Right lobe of liver (tissue), 6 donors: Measurements from ENCODE around the gene NCOR1. TPM values are rescaled to one million over a fixed set of nuclear protein-coding genes. Genes with fewer than 3 reads are reported as not detected.

Source experiments
- ATAC-seq, 4 donors: fragments of 200-7000 bp; cut with Tn5 transposase; one replicate each; pipeline ENCODE4 v1.9.1; 2020; ENCODE audit warnings: mild to moderate bottlenecking in 4 of 4, moderate library complexity in 4 of 4
- DNase-seq, 3 donors: peaks; one replicate each; pipeline ENCODE4 v3.0.0-alpha.2; 2020
- H3K27ac ChIP-seq, 3 donors: fragments of 200-600 bp; one replicate each; pipeline ENCODE4 v1.8.0; 2022
- H3K27me3 ChIP-seq, 2 donors: fragments of 200-600 bp; one replicate each; pipeline ENCODE4 v1.8.0; 2022
- H3K36me3 ChIP-seq, 4 donors: fragments of 200-600 bp; sonication (generic) in 1 of 4; one replicate each; pipeline versions ENCODE4 v1.5.1 to v1.8.0; 2017 to 2022; ENCODE audit warnings: control low read depth in 1 of 4
- H3K4me1 ChIP-seq, 4 donors: fragments of 200-600 bp; sonication (generic) in 1 of 4; one replicate each; pipeline versions ENCODE4 v1.5.1 to v1.8.0; 2017 to 2022; ENCODE audit warnings: control low read depth in 1 of 4
- H3K4me3 ChIP-seq, 3 donors: fragments of 200-600 bp; one replicate each; pipeline ENCODE4 v1.8.0; 2022
- H3K9me3 ChIP-seq, 4 donors: fragments of 200-600 bp; sonication (generic) in 1 of 4; one replicate each; pipeline versions ENCODE4 v1.5.1 to v1.8.0; 2017 to 2022; ENCODE audit warnings: control low read depth in 1 of 4
- CTCF ChIP-seq, 4 donors: fragments of 200-600 bp in 3 of 4; fragments of 450-650 bp in 1 of 4; IDR thresholded peaks; one replicate each; pipeline versions ENCODE4 v1.5.1 to v1.8.0; 2016 to 2022; ENCODE audit warnings: antibody characterized with exemption in 4 of 4, mild to moderate bottlenecking in 2 of 4
- POLR2A ChIP-seq: fragments of 450-650 bp; IDR thresholded peaks from one replicate; pipeline ENCODE4 v1.6.1; 2017; ENCODE audit warnings: antibody characterized with exemption, mild to moderate bottlenecking
- WGBS: methylation state at CpG from one replicate; pipeline ENCODE4 v1.1.6; 2018; ENCODE audit warnings: low coverage, low lambda C conversion rate; ENCODE audit not compliant: insufficient coverage; ENCODE audit errors: missing lambda C conversion rate; 5-methylcytosine and 5-hydroxymethylcytosine counted together
- intact Hi-C, 2 donors: fragments of 100-400 bp; cut with DNase I; formaldehyde crosslinking; loops; one replicate each; pipeline versions ENCODE4 v1.11.2 to v1.14.1; 2022
- total RNA-seq, 6 experiments: library from RNA; depleted of rRNA in 2 of 6; stranded (reverse); fragments of >200 nt in 2 of 6; fragmentation: NEBNext Ultra II Directional in 3 of 6; extraction: Animal tissue kit (Norgen Biotek cat#: 25700) in 3 of 6; gene quantifications; one replicate each; pipeline versions ENCODE4 v1.1.0 to v1.2.4, GENCODE V29; 2016 to 2023
- donor health status: DM: no; HTN: yes; CAD: no.
- donor health status: DM: no; HTN: no; CAD: no.
- donor health status: DM: no; HTN: no; CAD: no.
- donor health status: DM: no; HTN: yes; CAD: no.
- donor health status: DM: no; HTN: yes; CAD: no.

The NCOR1 gene
- total RNA-seq, 6 experiments from 2014 or later, result 52.6 to 76.8 (median 65.1) TPM

GRCh38 chr17:16083223-16083622, 132.1 kb downstream of the NCOR1 start:
- intact Hi-C loops, result no loop called here
- H3K4me1 ChIP-seq, result no peaks in the 10 kb centered on the region
- peaks cover 1 to 26% (median 6%) of the 10 kb centered on the region in 4 donors for H3K36me3 ChIP-seq
- WGBS, result 97% methylated on average over 3 of the region's 3 CpGs
- no peak overlapping the region for H3K4me3 ChIP-seq
- H3K9me3 ChIP-seq, result no peaks in the 10 kb centered on the region
- TF ChIP-seq POLR2A (no peak), CTCF (IDR thresholded peaks at IDR 0.05) (no peak)
- ATAC-seq (no peak), DNase-seq (no peak)
- no peaks in the 10 kb centered on the region for H3K27me3 ChIP-seq
- no peak overlapping the region for H3K27ac ChIP-seq

- no peak for ATAC-seq
- TF ChIP-seq CTCF (IDR thresholded peaks at IDR 0.05) (no peak), POLR2A (no peak)
Observed at GRCh38 chr17:16081507-16082087, 133.7 kb downstream of the NCOR1 start.

GRCh38 chr17:16080366-16080765, 135.0 kb downstream of the NCOR1 start:
- DNase-seq (no peak), ATAC-seq (no peak)
- Histone ChIP-seq H3K4me1 (no peaks in the 10 kb centered on the region), H3K36me3 (peaks cover 5 to 35% (median 11%) of the 10 kb centered on the region in 4 donors), H3K9me3 (no peaks in the 10 kb centered on the region), H3K27ac (no peak overlapping the region), H3K4me3 (no peak overlapping the region), H3K27me3 (no peaks in the 10 kb centered on the region)
- TF ChIP-seq POLR2A (no peak), CTCF (IDR thresholded peaks at IDR 0.05) (no peak)
- intact Hi-C loops, result no loop called here
- WGBS, result 92% methylated on average over 4 of the region's 4 CpGs

More at GRCh38 chr17:16081507-16082087, 133.7 kb downstream of the NCOR1 start:
- Histone ChIP-seq H3K9me3 (no peaks in the 10 kb centered on the region), H3K4me3 (no peak overlapping the region), H3K4me1 (no peaks in the 10 kb centered on the region), H3K27ac (no peak overlapping the region), H3K27me3 (no peaks in the 10 kb centered on the region), H3K36me3 (peaks cover 5 to 34% (median 8%) of the 10 kb centered on the region in 4 donors)
- intact Hi-C loops, result no loop called here
- 100% methylated on average over 1 of the region's 1 CpG for WGBS
- DNase-seq, result no peak

- ATAC-seq (no peak), DNase-seq (no peak)
- Histone ChIP-seq H3K36me3 (peaks cover 5 to 76% (median 24%) of the 10 kb centered on the region in 4 donors), H3K4me1 (no peaks in the 10 kb centered on the region), H3K27me3 (no peaks in the 10 kb centered on the region), H3K4me3 (no peak overlapping the region), H3K9me3 (no peaks in the 10 kb centered on the region), H3K27ac (no peak overlapping the region)
- intact Hi-C loops, result no loop called here
- 94% methylated on average over 5 of the region's 5 CpGs for WGBS
- no peak for TF ChIP-seq CTCF (IDR thresholded peaks at IDR 0.05)
Observed at GRCh38 chr17:16075949-16076348, 139.4 kb downstream of the NCOR1 start.
